B cell (primary cell): ENCODE measurements around the gene ITIH2. TPM values are rescaled to one million over a fixed set of nuclear protein-coding genes. Genes with fewer than 3 reads are reported as not detected.

ENCODE experiments used
- ATAC-seq: fragments of 200-7000 bp; cut with Tn5 transposase; one replicate; pipeline ENCODE4 v1.10.0; 2021; ENCODE audit warnings: low read depth, mild to moderate bottlenecking, moderate number of reproducible peaks, moderate library complexity
- CTCF ChIA-PET: fragments of 350-600 bp; sonication (Branson Sonifier 250); formaldehyde crosslinking; loops from one replicate; lab custom pipeline; 2021; ENCODE audit warnings: antibody characterized with exemption, inconsistent platforms; lab: Charles Lee
- POLR2A ChIA-PET: fragments of 350-600 bp; sonication (Branson Sonifier 250); formaldehyde crosslinking; loops from one replicate; lab custom pipeline; 2021; ENCODE audit warnings: antibody characterized with exemption; lab: Charles Lee
- DNase-seq: peaks from one replicate; pipeline ENCODE4 v3.0.0; 2013
- H2AFZ ChIP-seq: 2 replicates; pipeline ENCODE4 v1.6.1; 2012; ENCODE audit warnings: mild to moderate bottlenecking, low read depth, low read length; ENCODE audit not compliant: insufficient read depth, poor library complexity, severe bottlenecking
- H3K27ac ChIP-seq, 2 donors: 1 replicate in 1 of 2; 2 replicates in 1 of 2; pipeline ENCODE4 v1.5.1; 2012 to 2013; ENCODE audit warnings: low read length in 2 of 2, mild to moderate bottlenecking in 2 of 2, moderate library complexity in 1 of 2
- H3K27me3 ChIP-seq, 4 experiments: fragments of 200-600 bp in 1 of 4; sonication (generic) in 1 of 4; replicated peaks in 1 of 4; 1 replicate in 2 of 4; 2 replicates in 2 of 4; pipeline versions ENCODE4 v1.6.1 to v1.7.0; 2013 to 2016; ENCODE audit warnings: low read length in 3 of 4, mild to moderate bottlenecking in 2 of 4, mixed read lengths in 1 of 4, moderate library complexity in 1 of 4; ENCODE audit not compliant: insufficient read depth in 4 of 4, control insufficient read depth in 3 of 4; ENCODE audit errors: control extremely low read depth in 1 of 4
- H3K36me3 ChIP-seq, 2 experiments: replicated peaks in 1 of 2; 1 replicate in 1 of 2; 2 replicates in 1 of 2; pipeline versions ENCODE4 v1.6.1 to v1.7.1; 2013; ENCODE audit warnings: low read length in 1 of 2; ENCODE audit not compliant: insufficient read depth in 2 of 2, control insufficient read depth in 1 of 2; ENCODE audit errors: control extremely low read depth in 1 of 2, extremely low read depth in 1 of 2
- H3K4me1 ChIP-seq, 2 donors: fragments of 200-600 bp in 1 of 2; sonication (generic) in 1 of 2; 1 replicate in 1 of 2; 2 replicates in 1 of 2; pipeline versions ENCODE4 v1.5.1 to v1.6.1; 2013 to 2017; ENCODE audit warnings: low read length in 2 of 2; ENCODE audit not compliant: control insufficient read depth in 2 of 2, insufficient read depth in 2 of 2
- H3K4me2 ChIP-seq: replicated peaks from 2 replicates; pipeline ENCODE3; 2012; ENCODE audit warnings: mild to moderate bottlenecking, low read depth, low read length; ENCODE audit not compliant: poor library complexity, severe bottlenecking
- H3K4me3 ChIP-seq, 5 experiments: fragments of 200-600 bp in 1 of 5; sonication (generic) in 1 of 5; 1 replicate in 3 of 5; 2 replicates in 2 of 5; pipeline versions ENCODE4 v1.5.1 to v1.7.0; 2011 to 2016; ENCODE audit warnings: low read length in 4 of 5, mild to moderate bottlenecking in 4 of 5, low read depth in 2 of 5, control low read depth in 1 of 5, moderate library complexity in 1 of 5; ENCODE audit not compliant: insufficient read depth in 1 of 5; ENCODE audit errors: control extremely low read depth in 1 of 5, extremely low read depth in 1 of 5
- H3K79me2 ChIP-seq: fragments of 200-600 bp; sonication (generic); one replicate; pipeline ENCODE4 v1.6.0; 2016; ENCODE audit warnings: low read length; ENCODE audit not compliant: control insufficient read depth, insufficient read depth
- H3K9ac ChIP-seq: fragments of 200-600 bp; sonication (generic); 2 replicates; pipeline ENCODE4 v1.6.1; 2017; ENCODE audit warnings: mild to moderate bottlenecking, low read length, moderate library complexity
- H3K9me3 ChIP-seq, 3 donors: one replicate each; pipeline versions ENCODE4 v1.6.1 to v1.7.1; 2013; ENCODE audit warnings: low read length in 2 of 3; ENCODE audit not compliant: control insufficient read depth in 2 of 3, insufficient read depth in 1 of 3; ENCODE audit errors: control extremely low read depth in 1 of 3
- H4K20me1 ChIP-seq: 2 replicates; pipeline ENCODE4 v1.6.0; 2012; ENCODE audit warnings: mild to moderate bottlenecking, low read length; ENCODE audit not compliant: insufficient read depth, control insufficient read depth, poor library complexity, severe bottlenecking
- H3K27ac Mint-ChIP-seq: one replicate; pipeline ENCODE4 v1.8.0; 2021; ENCODE audit warnings: mixed read lengths
- H3K27me3 Mint-ChIP-seq: one replicate; pipeline ENCODE4 v1.8.0; 2021; ENCODE audit warnings: mixed read lengths
- H3K4me1 Mint-ChIP-seq: one replicate; pipeline ENCODE4 v1.8.0; 2021; ENCODE audit warnings: mixed read lengths
- H3K4me3 Mint-ChIP-seq: one replicate; pipeline ENCODE4 v1.8.0; 2021; ENCODE audit warnings: mixed read lengths
- H3K9me3 Mint-ChIP-seq: one replicate; pipeline ENCODE4 v1.8.0; 2022; ENCODE audit warnings: mixed read lengths; ENCODE audit not compliant: insufficient read depth
- EZH2 ChIP-seq: IDR thresholded peaks from 2 replicates; pipeline ENCODE4 v1.6.1; 2012; ENCODE audit warnings: borderline replicate concordance, low read depth, mild to moderate bottlenecking, moderate library complexity, low read length; ENCODE audit not compliant: insufficient read depth, poor library complexity, severe bottlenecking
- WGBS: methylation state at CpG from one replicate; pipeline ENCODE4 v1.1.5; 2013; ENCODE audit warnings: missing lambda C conversion rate; ENCODE audit not compliant: insufficient coverage; 5-methylcytosine and 5-hydroxymethylcytosine counted together
- intact Hi-C: fragments of 100-400 bp; cut with micrococcal nuclease; formaldehyde crosslinking; loops from one replicate; pipeline ENCODE4 v1.10.0; 2022
- polyA plus RNA-seq: library from polyadenylated mRNA; depleted of rRNA; stranded (reverse); fragments of >200 nt; gene quantifications from 2 replicates; pipeline ENCODE4 v1.2.3, GENCODE V29; 2012
- total RNA-seq, 2 donors: library from RNA; stranded (reverse); fragments of 120-200 nt in 1 of 2; gene quantifications; 1 replicate in 1 of 2; 2 replicates in 1 of 2; pipeline versions ENCODE4 v1.2.3 to v1.2.4, GENCODE V29; 2013 to 2022
- TF ChIP-seq, protein P1 (sequence below): fragments of 200-600 bp; IDR thresholded peaks from one replicate; pipeline ENCODE4 v1.8.0; 2022; ENCODE audit warnings: antibody characterized with exemption, mild to moderate bottlenecking

The ITIH2 gene
- total and polyA plus RNA-seq, 2 donors (not counting 1 experiment from before 2014, with no cell fraction given): not detected

DNA sequence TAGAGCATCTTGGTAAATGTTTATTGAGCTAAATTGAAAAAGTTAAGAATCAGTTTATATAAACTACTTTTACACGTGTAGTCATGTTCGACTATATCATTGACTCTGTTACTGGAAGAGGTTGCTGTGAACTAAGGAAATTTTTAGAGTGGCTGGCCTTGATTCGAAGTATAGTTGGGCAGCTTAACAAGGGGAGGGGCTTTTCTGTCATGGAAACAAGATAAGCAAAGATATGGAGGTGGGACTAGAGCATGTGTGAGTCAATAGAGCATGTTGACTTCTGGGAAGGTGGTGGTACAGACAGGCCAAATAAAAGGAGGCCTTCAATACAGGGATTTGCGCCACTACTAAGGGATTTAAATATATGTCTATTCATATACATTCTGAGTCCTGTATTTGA is 92.5 kb downstream of the ITIH2 start:
- H3K4me1 Mint-ChIP-seq: peaks cover 38% of the 10 kb centered on the region
- peaks cover 58% of the 10 kb centered on the region for H4K20me1 ChIP-seq
- DNase-seq (no peak), ATAC-seq (no peak)
- intact Hi-C loops: no loop called here
- ChIA-PET POLR2A (no interaction called here), CTCF (no interaction called here)
- WGBS: 90% methylated on average over 1 of the region's 4 CpGs
- no peaks in the 10 kb centered on the region for H3K27me3 Mint-ChIP-seq
- H3K9me3 ChIP-seq: no peaks in the 10 kb centered on the region
- TF ChIP-seq, protein P1, sequence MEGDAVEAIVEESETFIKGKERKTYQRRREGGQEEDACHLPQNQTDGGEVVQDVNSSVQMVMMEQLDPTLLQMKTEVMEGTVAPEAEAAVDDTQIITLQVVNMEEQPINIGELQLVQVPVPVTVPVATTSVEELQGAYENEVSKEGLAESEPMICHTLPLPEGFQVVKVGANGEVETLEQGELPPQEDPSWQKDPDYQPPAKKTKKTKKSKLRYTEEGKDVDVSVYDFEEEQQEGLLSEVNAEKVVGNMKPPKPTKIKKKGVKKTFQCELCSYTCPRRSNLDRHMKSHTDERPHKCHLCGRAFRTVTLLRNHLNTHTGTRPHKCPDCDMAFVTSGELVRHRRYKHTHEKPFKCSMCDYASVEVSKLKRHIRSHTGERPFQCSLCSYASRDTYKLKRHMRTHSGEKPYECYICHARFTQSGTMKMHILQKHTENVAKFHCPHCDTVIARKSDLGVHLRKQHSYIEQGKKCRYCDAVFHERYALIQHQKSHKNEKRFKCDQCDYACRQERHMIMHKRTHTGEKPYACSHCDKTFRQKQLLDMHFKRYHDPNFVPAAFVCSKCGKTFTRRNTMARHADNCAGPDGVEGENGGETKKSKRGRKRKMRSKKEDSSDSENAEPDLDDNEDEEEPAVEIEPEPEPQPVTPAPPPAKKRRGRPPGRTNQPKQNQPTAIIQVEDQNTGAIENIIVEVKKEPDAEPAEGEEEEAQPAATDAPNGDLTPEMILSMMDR: no peak
- no peak for TF ChIP-seq EZH2
- H3K4me3 ChIP-seq: no peak overlapping the region
- no peaks in the 10 kb centered on the region for H3K9me3 Mint-ChIP-seq
- no peak overlapping the region for H3K27ac Mint-ChIP-seq
- H3K27ac ChIP-seq: no peak overlapping the region
- no peaks in the 10 kb centered on the region for H3K27me3 ChIP-seq
- H2AFZ ChIP-seq: no peak overlapping the region
- no peaks in the 10 kb centered on the region for H3K4me1 ChIP-seq
- peaks cover 81% of the 10 kb centered on the region for H3K79me2 ChIP-seq
- no peak overlapping the region for H3K4me2 ChIP-seq
- H3K4me3 Mint-ChIP-seq: no peak overlapping the region
- H3K9ac ChIP-seq: no peak overlapping the region
- H3K36me3 ChIP-seq: peaks cover 7 to 39% of the 10 kb centered on the region in 2 experiments

DNA sequence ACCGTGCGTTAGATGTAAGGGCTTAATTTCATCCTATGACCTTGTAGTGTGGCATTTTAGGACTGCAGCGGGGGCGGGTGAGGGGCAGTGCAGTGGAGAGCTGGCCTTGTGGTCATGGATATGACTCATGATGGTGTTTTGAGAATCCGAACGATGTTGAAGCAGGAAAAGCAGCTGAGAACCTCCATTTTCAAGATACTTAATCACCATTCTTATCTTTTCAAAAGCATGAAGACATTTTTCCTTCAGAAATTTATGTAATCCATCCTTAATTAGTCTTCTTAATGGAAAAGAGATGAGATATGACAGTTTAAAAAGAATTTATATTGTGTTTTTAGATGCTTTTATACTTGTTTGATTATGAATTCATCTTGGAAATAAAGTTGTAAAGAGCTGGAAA is 94.5 kb downstream of the ITIH2 start:
- Mint-ChIP-seq H3K9me3 (no peaks in the 10 kb centered on the region), H3K4me1 (peaks cover 23% of the 10 kb centered on the region), H3K27me3 (no peaks in the 10 kb centered on the region), H3K4me3 (no peak overlapping the region), H3K27ac (no peak overlapping the region)
- Histone ChIP-seq H3K4me1 (no peaks in the 10 kb centered on the region), H3K9ac (no peak overlapping the region), H3K4me2 (no peak overlapping the region), H3K4me3 (no peak overlapping the region), H4K20me1 (peaks cover 42% of the 10 kb centered on the region), H2AFZ (no peak overlapping the region), H3K79me2 (peaks cover 66% of the 10 kb centered on the region), H3K27me3 (no peaks in the 10 kb centered on the region), H3K36me3 (peaks cover 20 to 59% of the 10 kb centered on the region in 2 experiments), H3K27ac (no peak overlapping the region), H3K9me3 (no peaks in the 10 kb centered on the region)
- ChIA-PET POLR2A (no interaction called here), CTCF (no interaction called here)
- no peak for TF ChIP-seq EZH2
- TF ChIP-seq, protein P1: no peak
- DNase-seq (no peak), ATAC-seq (no peak)
- WGBS: 92% methylated on average over 4 of the region's 6 CpGs
- intact Hi-C loops: no loop called here

Other genes with a start within 250 kb of the ITIH2 start
- gene ITIH5, start 36.4 kb upstream of the ITIH2 start, total RNA-seq: not detected in 2 replicates
- not detected in 2 replicates for gene ITIH5, start 36.4 kb upstream of the ITIH2 start, polyA plus RNA-seq
- 16.5 and 17.3 TPM in 2 replicates for gene KIN, start 84.7 kb downstream of the ITIH2 start, total RNA-seq
- 3.4 and 4.5 TPM in 2 replicates for gene KIN, start 84.7 kb downstream of the ITIH2 start, polyA plus RNA-seq
- 110 and 114 TPM in 2 replicates for gene ATP5F1C, start 84.9 kb downstream of the ITIH2 start, total RNA-seq
- gene ATP5F1C, start 84.9 kb downstream of the ITIH2 start, polyA plus RNA-seq: 82.7 and 116 TPM in 2 replicates
- 20.1 and 20.2 TPM in 2 replicates for gene TAF3, start 115.2 kb downstream of the ITIH2 start, total RNA-seq
- gene TAF3, start 115.2 kb downstream of the ITIH2 start, polyA plus RNA-seq: 7.0 and 9.2 TPM in 2 replicates